Epithelial cell of proximal tubule (primary cell): Measurements from ENCODE around the gene ECT2L. TPM values are rescaled to one million over a fixed set of nuclear protein-coding genes. Genes with fewer than 3 reads are reported as not detected.

Source experiments
- DNase-seq: peaks from one replicate; pipeline ENCODE4 v3.0.0-alpha.2; 2011; ENCODE audit warnings: low read depth
- H3K4me3 ChIP-seq: 2 replicates; pipeline ENCODE4 v1.5.1; 2011; ENCODE audit warnings: low read depth, mild to moderate bottlenecking, low read length
- total RNA-seq: library from RNA; depleted of rRNA; stranded (reverse); fragments of >200 nt; gene quantifications from 2 replicates; pipeline ENCODE4 v1.2.3, GENCODE V29; 2015
- TF ChIP-seq, protein P1 (sequence below): conservative IDR thresholded peaks from 2 replicates; pipeline ENCODE4 v1.5.1; 2012; ENCODE audit warnings: low read depth, mild to moderate bottlenecking, low read length

The ECT2L gene
- not detected in 2 replicates for total RNA-seq

- TF ChIP-seq, protein P1, sequence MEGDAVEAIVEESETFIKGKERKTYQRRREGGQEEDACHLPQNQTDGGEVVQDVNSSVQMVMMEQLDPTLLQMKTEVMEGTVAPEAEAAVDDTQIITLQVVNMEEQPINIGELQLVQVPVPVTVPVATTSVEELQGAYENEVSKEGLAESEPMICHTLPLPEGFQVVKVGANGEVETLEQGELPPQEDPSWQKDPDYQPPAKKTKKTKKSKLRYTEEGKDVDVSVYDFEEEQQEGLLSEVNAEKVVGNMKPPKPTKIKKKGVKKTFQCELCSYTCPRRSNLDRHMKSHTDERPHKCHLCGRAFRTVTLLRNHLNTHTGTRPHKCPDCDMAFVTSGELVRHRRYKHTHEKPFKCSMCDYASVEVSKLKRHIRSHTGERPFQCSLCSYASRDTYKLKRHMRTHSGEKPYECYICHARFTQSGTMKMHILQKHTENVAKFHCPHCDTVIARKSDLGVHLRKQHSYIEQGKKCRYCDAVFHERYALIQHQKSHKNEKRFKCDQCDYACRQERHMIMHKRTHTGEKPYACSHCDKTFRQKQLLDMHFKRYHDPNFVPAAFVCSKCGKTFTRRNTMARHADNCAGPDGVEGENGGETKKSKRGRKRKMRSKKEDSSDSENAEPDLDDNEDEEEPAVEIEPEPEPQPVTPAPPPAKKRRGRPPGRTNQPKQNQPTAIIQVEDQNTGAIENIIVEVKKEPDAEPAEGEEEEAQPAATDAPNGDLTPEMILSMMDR, result no peak
- peak within 1 kb of the TSS; percentile 40 for H3K4me3 ChIP-seq
- no peak for DNase-seq
These were observed at the start of gene ECT2L for GRCh38 chr6:138795809-138796603. ECT2L (plus strand) TSS chr6:138796087; CDS start chr6:138813275, 17,188 bp downstream.

- no peak for DNase-seq
- TF ChIP-seq, protein P1, result no peak
- no peak overlapping the region for H3K4me3 ChIP-seq
These were observed 43.9 kb upstream of the ECT2L start for GRCh38 chr6:138752017-138752416.

- DNase-seq, result no peak
- H3K4me3 ChIP-seq, result no peak overlapping the region
- TF ChIP-seq, protein P1, result no peak
These were observed 38.8 kb upstream of the ECT2L start for GRCh38 chr6:138757136-138757535.

DNA sequence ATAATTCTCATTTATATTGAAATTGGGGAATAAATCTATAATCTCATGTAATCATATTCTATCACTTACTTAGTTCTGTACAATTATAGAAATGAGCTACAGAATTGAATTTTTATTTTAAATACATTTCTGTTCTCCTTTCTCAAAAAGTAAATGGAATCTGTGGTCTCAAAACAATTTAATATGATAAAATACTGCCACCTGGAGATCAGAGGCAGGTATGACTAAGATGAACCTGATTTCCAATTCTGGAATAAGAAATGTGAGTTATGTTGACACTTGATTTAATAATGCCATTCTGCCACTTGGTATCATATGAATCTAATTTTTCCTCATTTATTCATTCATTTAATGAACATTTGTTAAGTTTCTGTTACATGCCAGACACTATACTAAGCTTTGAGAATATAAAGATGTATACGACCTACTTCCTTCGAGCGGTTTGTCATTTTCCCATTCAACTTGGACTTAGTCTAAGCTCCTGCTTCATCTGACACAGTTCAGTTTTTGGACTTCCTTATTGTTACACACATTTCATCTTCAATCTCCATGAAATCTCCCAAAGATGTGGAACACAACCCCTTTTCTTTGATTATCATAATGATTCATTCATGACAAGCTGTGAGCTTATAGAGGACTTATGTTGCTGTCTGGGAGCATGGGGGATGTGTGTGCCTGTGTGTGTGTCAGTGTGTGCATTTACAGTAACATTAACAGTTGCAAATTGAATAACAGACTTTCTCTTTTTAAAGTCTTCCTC is 29.8 kb upstream of the ECT2L start:
- no peak for DNase-seq
- TF ChIP-seq, protein P1, result peak; percentile 63
- H3K4me3 ChIP-seq, result no peak overlapping the region

GRCh38 chr6:138769102-138769676 is 26.7 kb upstream of the ECT2L start:
- no peak overlapping the region for H3K4me3 ChIP-seq
- TF ChIP-seq, protein P1, result no peak
- no peak for DNase-seq

DNA sequence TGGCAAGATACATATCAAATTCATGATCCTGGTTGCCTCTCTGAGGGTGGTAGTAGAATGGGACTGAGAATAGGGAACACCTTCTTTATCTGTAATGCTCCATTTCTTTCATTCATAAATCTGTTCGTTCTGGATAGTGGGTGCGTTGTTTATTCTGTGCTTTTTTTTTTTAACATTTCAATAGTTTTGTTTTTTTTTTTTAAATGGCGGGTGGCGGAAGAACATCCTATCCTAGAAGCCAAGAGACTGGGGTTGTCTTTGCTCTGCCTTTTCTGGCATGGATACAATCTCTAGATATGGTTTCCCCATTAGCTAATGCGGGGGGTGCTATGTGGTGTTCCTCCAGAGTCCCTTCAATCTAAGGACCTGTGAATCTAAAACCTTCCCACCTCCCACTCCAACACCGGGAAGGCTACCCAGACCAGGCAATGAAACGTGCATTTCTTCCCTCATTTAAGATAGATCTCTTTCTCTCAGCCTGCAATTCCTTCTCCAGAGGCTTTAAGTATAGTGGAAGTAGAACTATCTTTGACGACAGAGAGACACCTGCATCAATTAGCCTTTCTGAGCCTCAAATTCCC is 23.2 kb upstream of the ECT2L start:
- TF ChIP-seq, protein P1, result no peak
- H3K4me3 ChIP-seq, result peak overlapping the region; percentile 92
- no peak for DNase-seq
